IPS-20b (cell line): ENCODE data around the gene CSPG4.
"Not testable (repeated sequence)": the region's sequence is repeated elsewhere in the genome, so short reads cannot be mapped to it uniquely, and the experiment has no call there.

Experiments used
- H3K27ac ChIP-seq: one replicate; pipeline ENCODE4 v1.5.1; 2013; ENCODE audit warnings: low read length
- H3K27me3 ChIP-seq: 2 replicates; pipeline ENCODE4 v1.6.1; 2013; ENCODE audit warnings: mild to moderate bottlenecking, low read length, inconsistent platforms; ENCODE audit not compliant: insufficient read depth
- H3K36me3 ChIP-seq: 2 replicates; pipeline ENCODE4 v1.6.1; 2013; ENCODE audit warnings: low read depth, mild to moderate bottlenecking, inconsistent platforms, low read length, moderate library complexity; ENCODE audit not compliant: insufficient read depth
- H3K4me1 ChIP-seq: 2 replicates; pipeline ENCODE4 v1.6.1; 2013; ENCODE audit warnings: mild to moderate bottlenecking, control low read depth, inconsistent platforms, low read length, moderate library complexity; ENCODE audit not compliant: insufficient read depth
- H3K4me3 ChIP-seq: 2 replicates; pipeline ENCODE4 v1.5.1; 2013; ENCODE audit warnings: mild to moderate bottlenecking, low read length, inconsistent platforms
- H3K9ac ChIP-seq: 2 replicates; pipeline ENCODE4 v1.6.1; 2013; ENCODE audit warnings: low read depth, mild to moderate bottlenecking, inconsistent platforms, low read length, moderate library complexity
- H3K9me3 ChIP-seq: 2 replicates; pipeline ENCODE4 v1.6.1; 2013; ENCODE audit warnings: mild to moderate bottlenecking, low read depth, low read length, inconsistent platforms; ENCODE audit not compliant: insufficient read depth

Gene CSPG4

DNA sequence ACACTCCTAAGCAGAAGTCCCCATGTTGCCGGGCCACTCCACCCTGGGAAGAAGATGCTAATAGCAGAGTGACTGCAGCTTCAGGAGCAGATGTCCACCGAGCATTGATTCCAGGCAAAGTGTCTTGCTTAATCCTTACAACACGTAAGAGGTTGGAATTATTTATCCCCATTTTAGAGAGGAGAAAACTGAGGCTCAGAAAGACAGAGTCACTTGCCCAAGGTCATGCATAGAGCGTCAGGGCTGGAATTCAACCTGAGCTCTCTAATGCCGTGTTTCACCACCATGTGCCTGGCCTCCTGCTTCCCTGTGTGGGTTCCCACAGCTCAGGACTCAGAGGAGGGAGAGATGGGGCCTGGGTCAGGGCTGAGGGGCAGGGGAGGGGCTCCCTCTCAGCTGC lies 7.3 kb downstream of the CSPG4 start:
- H3K4me3 ChIP-seq, H3K36me3 ChIP-seq, H3K27ac ChIP-seq, H3K4me1 ChIP-seq, H3K9ac ChIP-seq, H3K9me3 ChIP-seq, H3K27me3 ChIP-seq: not testable (repeated sequence)

DNA sequence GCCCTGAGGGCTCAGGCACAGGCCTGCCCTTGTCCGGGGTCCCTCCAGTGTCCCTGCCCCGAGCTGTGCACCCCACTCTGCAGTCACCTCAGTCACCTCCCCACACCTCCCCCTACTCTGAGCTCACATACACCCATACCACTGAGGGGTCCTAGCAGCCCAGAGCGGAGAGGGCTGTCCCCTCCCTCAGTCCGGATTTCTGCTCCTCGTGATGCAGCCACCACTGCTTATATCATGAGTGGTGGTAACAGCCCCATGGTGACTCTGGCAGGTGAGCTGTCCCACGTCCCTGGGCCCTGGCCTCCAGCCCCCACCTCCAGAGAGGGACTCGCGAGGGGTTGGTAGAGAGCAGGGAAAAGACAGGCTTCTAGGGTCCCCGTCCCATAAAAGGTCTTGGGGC lies 8.0 kb downstream of the CSPG4 start:
- no peak overlapping the region for H3K4me3 ChIP-seq
- no peak overlapping the region for H3K27ac ChIP-seq
- no peaks in the 10 kb centered on the region for H3K9me3 ChIP-seq
- H3K9ac ChIP-seq: no peak overlapping the region
- H3K27me3 ChIP-seq: no peaks in the 10 kb centered on the region
- H3K4me1 ChIP-seq: no peaks in the 10 kb centered on the region
- H3K36me3 ChIP-seq: no peaks in the 10 kb centered on the region

DNA sequence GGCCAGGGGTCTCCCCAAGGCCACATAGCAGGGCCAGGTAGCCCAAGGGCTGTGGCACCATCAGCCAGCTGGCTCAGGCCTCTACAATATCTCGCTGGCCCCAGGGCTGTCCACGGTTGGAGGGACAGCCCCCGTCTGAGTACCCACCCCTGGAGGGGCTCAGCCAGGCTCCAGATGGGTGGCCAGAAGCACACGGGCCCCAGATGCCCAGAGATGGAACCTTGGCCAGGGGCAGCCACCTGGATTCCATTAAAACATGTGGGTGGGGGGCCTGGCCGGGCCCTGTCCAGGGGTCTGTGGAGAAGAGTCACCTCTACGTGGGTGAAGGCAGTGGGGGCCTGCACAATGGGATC lies 8.4 kb downstream of the CSPG4 start:
- H3K27ac ChIP-seq: no peak overlapping the region
- no peak overlapping the region for H3K4me3 ChIP-seq
- H3K9ac ChIP-seq: no peak overlapping the region
- no peaks in the 10 kb centered on the region for H3K4me1 ChIP-seq
- H3K9me3 ChIP-seq: no peaks in the 10 kb centered on the region
- H3K36me3 ChIP-seq: no peaks in the 10 kb centered on the region
- no peaks in the 10 kb centered on the region for H3K27me3 ChIP-seq

DNA sequence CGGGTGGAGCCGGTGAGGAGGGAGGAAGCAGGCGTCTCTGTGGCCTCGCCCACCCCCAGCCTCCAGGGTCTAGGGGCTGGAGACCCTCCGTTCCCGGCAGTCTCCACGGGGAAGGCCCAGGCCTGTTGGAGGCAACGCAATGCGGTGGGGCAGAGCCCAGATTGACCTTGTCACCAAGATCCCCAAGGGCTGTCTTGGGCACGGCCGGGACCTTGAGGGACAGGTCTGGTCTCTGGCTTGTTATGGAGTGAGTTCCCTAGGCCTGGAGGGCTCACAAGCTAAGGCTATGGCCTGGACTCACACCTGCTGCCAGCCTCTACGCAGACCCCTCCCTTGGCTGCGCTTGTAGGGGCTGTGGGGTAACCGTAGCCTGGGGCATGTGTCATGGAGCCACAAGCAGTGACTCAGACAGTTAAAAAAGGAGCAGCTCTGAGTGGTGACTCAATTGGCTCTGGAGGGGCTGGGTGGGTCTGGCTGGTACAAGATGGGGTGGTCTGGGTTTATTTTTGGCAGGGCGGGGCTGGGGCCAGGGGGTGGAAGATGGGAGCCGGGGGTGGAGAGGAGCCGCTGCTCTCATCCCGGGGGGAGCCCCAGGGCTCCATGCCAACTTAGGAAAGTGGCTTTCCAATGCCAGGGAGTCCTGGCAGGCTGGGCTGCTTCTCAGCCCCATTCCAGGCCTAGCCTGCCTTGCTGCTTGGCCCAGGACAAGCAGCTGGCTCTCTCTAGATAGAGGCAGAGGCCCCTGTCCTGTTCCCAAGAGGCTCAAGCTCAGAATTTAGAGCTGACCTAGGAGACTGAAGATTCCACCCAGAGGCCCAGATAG lies 9.0 kb downstream of the CSPG4 start:
- H3K4me1 ChIP-seq, H3K36me3 ChIP-seq, H3K27ac ChIP-seq, H3K9me3 ChIP-seq, H3K9ac ChIP-seq, H3K27me3 ChIP-seq, H3K4me3 ChIP-seq: not testable (repeated sequence)

DNA sequence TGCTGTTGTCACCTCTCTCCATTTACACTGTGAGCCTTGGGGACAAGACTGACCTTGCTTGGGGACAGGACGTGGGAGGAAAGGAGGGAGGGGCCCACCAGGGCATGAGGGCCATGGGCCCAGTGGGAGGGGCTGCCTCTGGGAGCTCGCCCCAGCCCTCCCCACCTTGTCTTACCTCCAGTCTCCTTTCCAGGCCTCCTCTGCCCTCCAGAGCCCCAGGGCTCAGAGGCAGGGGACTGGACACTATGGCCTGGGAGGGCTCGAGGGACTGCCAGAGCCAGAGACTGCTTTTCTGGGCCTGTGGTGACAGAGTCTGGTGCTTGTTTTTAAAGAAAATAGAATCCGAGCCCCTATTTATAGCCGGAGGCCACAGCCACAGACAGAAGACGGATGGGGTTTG lies 10.2 kb downstream of the CSPG4 start:
- no peaks in the 10 kb centered on the region for H3K4me1 ChIP-seq

DNA sequence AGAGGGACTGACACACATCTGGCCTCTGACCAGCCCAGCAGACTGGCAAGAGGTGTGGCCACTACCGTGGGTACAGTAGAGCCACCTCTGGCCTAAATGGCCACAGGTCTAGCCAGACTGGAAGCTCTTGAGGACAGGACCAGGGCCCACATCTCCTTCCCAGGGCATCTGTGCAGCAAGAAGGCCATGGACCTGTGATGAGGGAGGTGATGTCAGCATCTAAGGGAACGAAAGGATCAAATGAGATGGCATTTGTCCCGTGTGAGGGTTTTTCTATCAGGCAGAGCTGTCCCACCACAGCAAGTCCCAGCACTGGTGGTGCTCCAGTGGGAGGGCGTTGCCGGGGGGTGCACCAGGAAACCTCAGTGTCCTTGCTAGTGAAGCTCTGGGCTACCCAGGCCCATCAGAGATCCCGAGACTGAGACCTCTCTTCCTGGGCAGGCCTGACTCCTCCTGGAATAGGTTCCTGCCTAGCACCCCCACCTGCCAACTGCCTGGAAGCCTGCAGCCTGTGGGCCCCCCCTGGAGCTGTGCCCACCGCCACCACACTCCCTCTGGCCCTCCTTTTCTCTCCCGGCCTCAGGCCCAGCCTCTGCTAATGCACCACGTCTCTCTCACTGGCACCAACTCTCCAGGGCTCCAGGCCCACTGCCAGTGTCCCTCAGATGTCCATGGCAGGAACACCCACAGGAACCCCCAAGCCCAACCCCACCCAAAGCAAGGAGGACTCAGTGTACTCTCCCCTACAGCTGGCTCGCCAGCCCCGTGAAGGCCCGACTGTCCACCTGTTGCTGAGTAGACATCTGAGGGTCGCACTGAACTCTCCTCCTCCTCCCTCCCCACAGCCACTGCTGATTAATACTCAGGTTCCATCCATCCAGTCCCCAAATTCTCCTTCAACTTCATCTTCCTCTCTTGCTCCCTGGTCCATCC lies 11.3 kb downstream of the CSPG4 start:
- H3K36me3 ChIP-seq, H3K9me3 ChIP-seq, H3K27ac ChIP-seq, H3K27me3 ChIP-seq, H3K4me1 ChIP-seq, H3K4me3 ChIP-seq, H3K9ac ChIP-seq: not testable (repeated sequence)

More for the DNA sequence above, 10.2 kb downstream of the CSPG4 start:
- Histone ChIP-seq H3K9me3 (no peaks in the 10 kb centered on the region), H3K4me3 (no peak overlapping the region), H3K27me3 (no peaks in the 10 kb centered on the region), H3K36me3 (no peaks in the 10 kb centered on the region), H3K9ac (no peak overlapping the region), H3K27ac (no peak overlapping the region)

DNA sequence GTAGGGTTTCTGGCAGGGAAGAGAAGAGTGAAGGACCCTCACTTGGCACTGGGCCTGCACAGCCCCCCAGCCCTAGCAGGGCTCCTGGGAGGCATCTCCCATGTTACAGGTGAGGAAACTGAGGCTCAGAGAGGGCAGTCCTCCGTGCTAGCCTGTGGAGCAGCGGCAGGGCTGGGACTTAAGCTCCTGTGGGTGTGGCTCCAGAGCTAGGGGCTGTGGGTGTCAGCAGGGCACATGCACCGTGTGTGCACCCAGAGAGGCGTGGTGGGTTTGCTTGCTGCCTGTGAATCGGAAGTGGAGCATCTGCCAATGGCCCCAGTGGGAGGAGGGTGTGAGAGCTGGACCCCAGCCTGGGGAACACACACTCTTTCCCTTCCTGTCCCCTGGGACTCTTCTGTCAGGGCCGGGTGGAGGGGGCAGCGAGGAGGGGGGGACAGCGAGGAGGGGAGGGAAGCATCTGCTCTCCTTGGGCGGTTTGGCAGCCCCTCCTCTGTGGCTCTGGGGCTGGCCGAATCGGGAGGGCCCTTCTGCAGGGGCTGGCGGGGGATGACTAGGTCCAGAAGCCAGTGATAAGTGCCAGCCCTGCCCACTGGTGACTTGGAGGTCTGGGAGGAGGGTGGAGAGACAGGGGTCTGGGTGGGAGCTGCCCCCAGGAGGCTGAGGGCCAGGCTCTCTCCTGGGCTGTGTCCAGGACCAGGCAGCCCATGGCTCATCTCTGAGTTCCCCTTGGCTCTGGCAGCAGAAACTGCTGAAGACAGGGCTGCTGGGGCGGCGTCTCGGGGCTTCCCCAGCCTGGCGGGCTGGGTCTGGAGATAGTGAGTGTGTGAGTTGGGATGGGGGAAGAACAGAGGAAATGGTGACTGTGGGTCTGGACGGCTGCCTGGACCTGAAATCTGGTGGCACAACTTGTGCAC lies 12.4 kb downstream of the CSPG4 start:
- not testable (repeated sequence) for H3K27me3 ChIP-seq, H3K36me3 ChIP-seq, H3K9me3 ChIP-seq, H3K27ac ChIP-seq, H3K9ac ChIP-seq, H3K4me1 ChIP-seq, H3K4me3 ChIP-seq

DNA sequence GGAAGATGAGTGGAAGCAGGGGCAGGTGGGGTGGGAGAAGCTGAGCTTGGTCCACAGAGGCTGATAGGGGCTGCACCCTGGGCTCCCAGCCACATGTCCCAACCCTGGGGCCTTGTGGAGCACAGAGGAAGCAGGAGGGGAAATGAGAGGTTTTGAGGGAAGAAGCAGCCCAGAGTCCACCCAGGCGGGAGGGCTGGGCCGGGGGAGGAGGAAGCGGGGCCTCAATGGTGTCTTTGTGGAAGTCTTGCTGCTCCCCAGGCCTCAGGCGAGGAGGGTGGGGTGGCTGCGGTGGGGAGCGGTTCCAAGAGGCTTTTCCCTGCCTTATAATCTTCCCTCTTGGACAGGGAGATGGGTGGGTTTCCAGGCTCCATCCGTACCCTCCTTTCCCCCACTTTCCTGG lies 13.1 kb downstream of the CSPG4 start:
- not testable (repeated sequence) for H3K9me3 ChIP-seq, H3K27me3 ChIP-seq, H3K27ac ChIP-seq, H3K36me3 ChIP-seq, H3K9ac ChIP-seq, H3K4me1 ChIP-seq, H3K4me3 ChIP-seq

DNA sequence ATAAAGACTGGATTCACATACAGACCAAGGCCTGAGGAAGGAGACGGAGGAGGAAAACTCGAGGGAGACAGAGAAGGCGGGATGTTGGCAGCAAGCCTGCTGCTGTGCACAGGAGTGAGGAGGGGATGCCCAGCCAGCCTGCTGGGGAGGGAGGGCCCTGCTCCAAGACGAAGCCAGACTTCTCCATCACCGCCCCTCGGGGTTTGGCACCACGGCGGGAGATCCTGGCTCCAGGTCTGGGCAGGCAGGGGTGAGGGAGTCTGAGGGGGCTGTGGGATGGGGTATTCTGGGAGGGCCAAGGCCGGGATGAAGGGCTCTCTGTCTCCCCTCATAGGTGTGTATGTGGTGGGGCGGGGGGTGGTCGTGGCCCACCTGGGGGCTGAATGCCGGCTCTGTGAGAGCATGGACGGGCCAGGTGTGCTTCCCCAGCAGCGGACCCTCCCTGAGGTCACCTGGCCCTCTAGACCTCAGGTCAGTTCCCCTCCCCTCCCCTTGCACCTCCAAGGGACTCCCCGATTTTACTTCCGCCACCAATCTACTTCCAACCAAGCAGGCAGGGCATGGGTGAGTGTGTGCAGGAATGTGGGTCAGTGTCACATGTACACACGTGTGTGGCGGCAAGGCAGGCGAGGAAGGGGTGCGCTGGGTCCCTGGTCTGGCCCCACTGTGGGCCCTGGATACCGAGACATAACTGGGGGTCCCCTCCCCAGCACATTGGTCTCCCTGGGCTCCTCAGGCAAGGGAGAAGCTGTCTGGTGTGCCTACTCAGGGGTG lies 14.5 kb downstream of the CSPG4 start:
- H3K4me1 ChIP-seq: peaks cover 12% of the 10 kb centered on the region; the same call in 1 of the 2 replicates
- not testable (repeated sequence) for H3K27ac ChIP-seq, H3K4me3 ChIP-seq, H3K9me3 ChIP-seq, H3K36me3 ChIP-seq, H3K27me3 ChIP-seq, H3K9ac ChIP-seq

DNA sequence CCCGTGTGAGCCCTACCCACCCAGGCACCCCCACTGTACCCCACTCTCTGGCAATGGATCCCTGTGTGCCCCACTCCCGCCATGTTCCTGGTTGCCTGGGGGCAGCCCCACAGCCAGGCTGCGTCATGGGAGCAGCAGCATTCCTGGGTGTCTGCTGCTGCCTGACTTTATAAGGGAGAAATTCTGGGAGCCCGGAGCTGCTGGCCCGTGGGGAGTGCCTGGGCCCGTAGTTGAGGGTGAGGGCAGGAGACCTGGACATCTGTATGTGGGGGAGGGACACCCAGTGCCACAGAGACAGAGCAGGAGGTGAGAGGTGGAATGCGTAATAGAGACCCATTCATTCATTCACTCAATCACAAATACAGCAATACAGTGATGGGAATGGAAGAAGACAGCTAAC lies 15.1 kb downstream of the CSPG4 start:
- H3K4me3 ChIP-seq: no peak overlapping the region
- no peak overlapping the region for H3K9ac ChIP-seq
- H3K36me3 ChIP-seq: no peaks in the 10 kb centered on the region
- H3K9me3 ChIP-seq: no peaks in the 10 kb centered on the region
- peaks cover 12% of the 10 kb centered on the region; the same call in 1 of the 2 replicates for H3K4me1 ChIP-seq
- no peak overlapping the region for H3K27ac ChIP-seq
- no peaks in the 10 kb centered on the region for H3K27me3 ChIP-seq

DNA sequence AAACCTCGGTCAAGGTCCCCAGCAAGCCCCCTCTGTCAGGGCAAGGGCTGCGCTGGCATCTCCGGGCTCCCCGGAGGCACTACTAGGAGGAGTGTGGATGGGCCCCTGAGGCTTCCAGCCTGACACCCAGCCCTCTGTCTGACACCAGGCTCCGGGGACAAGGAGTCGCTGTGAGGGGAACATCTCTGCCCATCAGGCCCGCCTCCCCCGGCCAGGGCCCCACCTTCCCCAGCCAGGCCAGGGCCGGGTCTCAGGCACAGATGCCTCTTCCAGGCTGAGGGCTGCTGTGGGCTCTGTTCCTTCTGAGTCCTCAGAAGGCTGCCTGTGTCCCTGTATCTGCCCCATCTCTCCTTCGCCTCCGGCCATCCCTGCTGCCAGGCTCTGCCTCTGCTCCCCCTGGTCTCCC lies 15.8 kb downstream of the CSPG4 start:
- Histone ChIP-seq H3K27ac (no peak overlapping the region), H3K4me3 (no peak overlapping the region), H3K9me3 (no peaks in the 10 kb centered on the region), H3K27me3 (no peaks in the 10 kb centered on the region), H3K36me3 (no peaks in the 10 kb centered on the region), H3K9ac (no peak overlapping the region), H3K4me1 (peaks cover 12% of the 10 kb centered on the region; the same call in 1 of the 2 replicates)
